PC-3 (cell line): ENCODE results near the gene SLC24A3.

Experiments
- EZH2 ChIP-seq: fragments of 300-600 bp; sonication (generic); IDR thresholded peaks from one replicate; pipeline ENCODE4 v1.6.1; 2017; ENCODE audit warnings: antibody characterized with exemption, mild to moderate bottlenecking, low read length; ENCODE audit not compliant: unreplicated experiment
- EZH2phosphoT487 ChIP-seq: fragments of 300-600 bp; sonication (generic); IDR thresholded peaks from 2 replicates; pipeline ENCODE4 v1.6.1; 2018; ENCODE audit warnings: mild to moderate bottlenecking, antibody characterized with exemption, low read length, borderline replicate concordance

- TF ChIP-seq EZH2phosphoT487 (no peak), EZH2 (no peak)
These were observed 412.0 kb downstream of the SLC24A3 start for GRCh38 chr20:19624221-19624965.
